Measurements from ENCODE around the gene HMGXB4. TPM values are rescaled to one million over a fixed set of nuclear protein-coding genes. Genes with fewer than 3 reads are reported as not detected.

The HMGXB4 gene
- total RNA-seq, 2 donors from 2014 or later = 18.6 to 23.9 TPM

DNA sequence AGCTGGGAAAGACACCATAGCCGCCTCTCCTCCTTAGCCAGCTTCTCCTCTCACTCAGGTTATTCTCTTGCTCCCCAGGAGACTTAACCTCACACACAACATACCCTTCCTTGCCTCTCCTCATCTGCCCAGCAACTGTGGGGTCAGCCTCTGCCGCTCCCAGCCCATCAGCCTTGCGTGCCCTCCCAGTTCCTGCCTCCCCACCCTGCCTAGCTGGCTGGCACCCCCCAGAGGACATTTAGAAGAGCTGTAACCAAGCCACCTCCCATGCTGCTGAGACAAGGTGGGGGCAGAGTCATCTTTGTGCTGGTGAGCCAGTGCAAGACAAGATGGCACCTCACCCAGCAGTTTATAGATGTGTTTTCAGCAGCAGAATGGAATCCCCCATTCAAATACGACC lies 80.6 kb downstream of the HMGXB4 start:
- Histone ChIP-seq H3K4me3 (no peak overlapping the region), H3K27me3 (no peaks in the 10 kb centered on the region), H3K4me1 (no peaks in the 10 kb centered on the region), H3K9ac (ENCODE audit: low read depth in 2 of 2, low read length in 2 of 2) (no peak overlapping the region), H3K27ac (no peak overlapping the region), H3K9me3 (no peaks in the 10 kb centered on the region), H3K36me3 (peaks cover 14% of the 10 kb centered on the region)
- no peak for DNase-seq
- TF ChIP-seq, protein P1, sequence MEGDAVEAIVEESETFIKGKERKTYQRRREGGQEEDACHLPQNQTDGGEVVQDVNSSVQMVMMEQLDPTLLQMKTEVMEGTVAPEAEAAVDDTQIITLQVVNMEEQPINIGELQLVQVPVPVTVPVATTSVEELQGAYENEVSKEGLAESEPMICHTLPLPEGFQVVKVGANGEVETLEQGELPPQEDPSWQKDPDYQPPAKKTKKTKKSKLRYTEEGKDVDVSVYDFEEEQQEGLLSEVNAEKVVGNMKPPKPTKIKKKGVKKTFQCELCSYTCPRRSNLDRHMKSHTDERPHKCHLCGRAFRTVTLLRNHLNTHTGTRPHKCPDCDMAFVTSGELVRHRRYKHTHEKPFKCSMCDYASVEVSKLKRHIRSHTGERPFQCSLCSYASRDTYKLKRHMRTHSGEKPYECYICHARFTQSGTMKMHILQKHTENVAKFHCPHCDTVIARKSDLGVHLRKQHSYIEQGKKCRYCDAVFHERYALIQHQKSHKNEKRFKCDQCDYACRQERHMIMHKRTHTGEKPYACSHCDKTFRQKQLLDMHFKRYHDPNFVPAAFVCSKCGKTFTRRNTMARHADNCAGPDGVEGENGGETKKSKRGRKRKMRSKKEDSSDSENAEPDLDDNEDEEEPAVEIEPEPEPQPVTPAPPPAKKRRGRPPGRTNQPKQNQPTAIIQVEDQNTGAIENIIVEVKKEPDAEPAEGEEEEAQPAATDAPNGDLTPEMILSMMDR (IDR thresholded peaks at IDR 0.05) = no peak
- intact Hi-C loops (cut with DNase I) = no loop called here

DNA sequence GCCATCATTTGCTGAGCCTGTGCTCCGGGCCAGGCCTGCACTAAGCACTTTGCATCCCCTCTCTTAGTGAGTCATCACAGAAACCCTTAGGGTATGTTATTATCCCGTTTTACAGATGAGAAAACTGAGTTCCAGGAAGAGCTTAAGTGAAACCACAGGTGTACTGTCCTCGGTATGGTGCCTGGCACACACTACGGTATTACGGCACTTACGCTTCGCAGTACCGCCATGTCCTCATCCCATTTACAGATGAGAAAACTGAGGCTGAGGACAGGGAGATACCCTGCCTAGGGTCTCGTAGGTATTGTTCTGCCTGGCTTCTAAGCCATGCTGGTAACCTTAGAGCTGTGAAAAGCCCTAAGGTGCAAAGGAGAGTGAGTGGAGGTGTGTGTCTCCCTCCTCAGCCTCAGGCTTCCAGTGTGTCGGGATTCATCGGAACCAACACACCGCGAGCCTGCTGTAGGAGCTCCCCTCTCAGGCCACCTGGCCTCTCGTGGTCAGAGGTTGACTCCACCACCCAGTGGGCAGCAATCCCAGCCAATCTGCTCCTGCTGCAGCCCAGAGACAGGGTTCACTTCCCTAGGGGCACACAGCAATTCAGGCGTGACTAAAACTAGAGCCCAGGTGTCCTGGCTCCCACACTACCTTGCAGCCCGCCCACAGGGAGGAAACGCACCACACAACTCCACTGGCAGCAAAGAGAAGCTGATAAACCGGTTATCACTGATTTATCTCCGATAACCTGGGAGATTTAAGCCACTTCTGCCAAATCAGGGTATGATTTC lies 84.0 kb downstream of the HMGXB4 start:
- no peaks in the 10 kb centered on the region for H3K4me1 ChIP-seq
- no peaks in the 10 kb centered on the region for H3K9me3 ChIP-seq
- intact Hi-C loops (cut with DNase I) = no loop called here
- H3K27me3 ChIP-seq = no peaks in the 10 kb centered on the region
- H3K4me3 ChIP-seq = no peak overlapping the region
- no peak overlapping the region for H3K27ac ChIP-seq
- H3K36me3 ChIP-seq = no peaks in the 10 kb centered on the region
- H3K9ac ChIP-seq (ENCODE audit: low read depth in 2 of 2, low read length in 2 of 2) = no peak overlapping the region
- DNase-seq = no peak
- TF ChIP-seq, protein P1 (IDR thresholded peaks at IDR 0.05) = no peak

DNA sequence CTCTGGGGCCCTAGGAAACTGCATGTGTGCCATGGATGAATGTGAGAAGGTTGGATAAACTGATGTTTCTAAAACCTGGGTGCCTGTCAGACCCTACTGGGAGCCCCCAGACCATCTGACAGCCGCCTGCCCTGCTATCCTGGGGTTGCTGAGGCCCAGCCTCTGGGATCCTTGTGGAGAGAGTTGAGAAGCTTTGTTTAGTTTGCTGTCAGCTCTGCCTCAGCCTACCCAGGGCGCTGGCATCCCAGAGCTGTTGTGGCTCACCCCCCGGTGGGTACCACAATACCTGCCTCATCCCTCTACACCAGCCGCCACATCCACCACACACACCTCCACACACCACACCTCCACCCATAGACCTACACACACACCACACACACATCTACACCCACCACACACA lies 85.1 kb downstream of the HMGXB4 start:
- TF ChIP-seq, protein P1 (IDR thresholded peaks at IDR 0.05) = no peak
- DNase-seq = no peak
- no peaks in the 10 kb centered on the region for H3K4me1 ChIP-seq
- H3K4me3 ChIP-seq = no peak overlapping the region
- no peak overlapping the region for H3K9ac ChIP-seq (ENCODE audit: low read depth in 2 of 2, low read length in 2 of 2)
- H3K27me3 ChIP-seq = no peaks in the 10 kb centered on the region
- H3K36me3 ChIP-seq = no peaks in the 10 kb centered on the region
- H3K9me3 ChIP-seq = no peaks in the 10 kb centered on the region
- H3K27ac ChIP-seq = no peak overlapping the region
- intact Hi-C loops (cut with DNase I) = no loop called here

DNA sequence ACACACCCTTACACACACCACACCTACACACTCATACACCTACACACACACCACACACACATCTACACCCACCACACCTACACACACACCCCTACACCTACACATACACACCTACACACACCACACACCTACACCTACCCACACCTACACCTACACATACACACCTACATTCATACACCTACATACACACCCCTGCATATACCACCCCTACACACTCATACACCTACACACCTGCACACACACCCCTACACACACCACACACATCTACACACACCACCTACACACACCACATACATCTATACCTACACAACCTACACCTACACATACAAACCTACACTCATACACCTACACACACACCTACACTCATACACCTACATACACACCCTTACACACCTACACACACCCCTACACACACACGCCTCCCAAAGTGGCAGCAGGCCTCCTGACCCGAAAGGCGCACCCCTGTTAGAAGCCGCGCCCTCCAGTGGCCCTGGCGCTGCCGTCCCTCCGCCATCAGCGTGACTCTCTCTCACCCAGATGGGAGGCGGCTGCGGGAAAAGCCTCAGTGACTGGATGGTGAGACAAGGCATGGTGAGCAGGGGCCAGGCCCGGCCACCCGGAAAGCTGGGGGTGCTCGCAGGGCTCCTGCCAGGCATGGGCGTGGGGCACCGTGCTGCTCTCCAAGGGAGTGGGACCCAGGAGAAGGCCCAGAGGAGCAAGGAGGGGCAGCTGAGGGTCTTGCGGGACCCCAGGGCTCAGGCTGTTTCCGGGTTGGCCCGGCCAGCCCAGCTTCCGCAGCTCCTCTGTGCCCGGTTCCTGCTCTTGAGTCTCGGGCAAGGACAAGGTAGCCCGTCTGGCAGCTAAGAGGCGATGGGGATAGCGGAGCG lies 86.6 kb downstream of the HMGXB4 start:
- no peak overlapping the region for H3K27ac ChIP-seq
- intact Hi-C loops (cut with DNase I) = no loop called here

More for the DNA sequence above, 86.6 kb downstream of the HMGXB4 start:
- Histone ChIP-seq H3K4me3 (no peak overlapping the region), H3K4me1 (no peaks in the 10 kb centered on the region), H3K9me3 (no peaks in the 10 kb centered on the region), H3K27me3 (no peaks in the 10 kb centered on the region), H3K36me3 (no peaks in the 10 kb centered on the region), H3K9ac (ENCODE audit: low read depth in 2 of 2, low read length in 2 of 2) (no peak overlapping the region)
- DNase-seq = no peak
- TF ChIP-seq, protein P1 (IDR thresholded peaks at IDR 0.05) = no peak

All from colonic mucosa (tissue), 4 donors.